HEK293 (cell line): ENCODE results near the gene FHIT.

Experiments used
- CTCF ChIA-PET: fragments of 350-600 bp; formaldehyde crosslinking; extraction: SDS; loops from one replicate; lab custom pipeline; 2021; ENCODE audit warnings: antibody characterized with exemption; lab: Yijun Ruan, JAX
- POLR2A ChIA-PET: fragments of 300-600 bp; formaldehyde crosslinking; extraction: SDS; loops from one replicate; lab custom pipeline; 2020; ENCODE audit warnings: antibody characterized with exemption, inconsistent platforms; lab: Yijun Ruan, JAX
- H3K27ac ChIP-seq: fragments of 200-500 bp; sonication (Bioruptor generic); 2 replicates; pipeline ENCODE4 v1.5.1; 2014; ENCODE audit warnings: low read depth, low read length, control low read depth, inconsistent platforms; ENCODE audit errors: extremely low read depth
- H3K36me3 ChIP-seq, 2 experiments: fragments of 200-500 bp in 1 of 2; sonication (Bioruptor generic) in 1 of 2; 1 replicate in 1 of 2; 2 replicates in 1 of 2; pipeline ENCODE4 v1.5.1; 2014 to 2017; ENCODE audit warnings: inconsistent platforms in 2 of 2, low read length in 2 of 2; ENCODE audit not compliant: control insufficient read depth in 2 of 2, insufficient read depth in 1 of 2
- H3K4me1 ChIP-seq: fragments of 200-500 bp; sonication (Bioruptor generic); 2 replicates; pipeline ENCODE4 v1.5.1; 2014; ENCODE audit warnings: mild to moderate bottlenecking, low read length, inconsistent platforms; ENCODE audit not compliant: control insufficient read depth, insufficient read depth
- H3K4me3 ChIP-seq: 2 replicates; pipeline ENCODE4 v1.5.1; 2011; ENCODE audit warnings: low read depth, mild to moderate bottlenecking, control low read depth, low read length, moderate library complexity
- H3K9me3 ChIP-seq: fragments of 200-500 bp; sonication (Bioruptor generic); 2 replicates; pipeline ENCODE4 v1.5.1; 2014; ENCODE audit warnings: low read depth, low read length, inconsistent platforms; ENCODE audit not compliant: control insufficient read depth, insufficient read depth
- GLI4 ChIP-seq: fragments of 450-650 bp; formaldehyde crosslinking; IDR thresholded peaks from 2 replicates; pipeline ENCODE4 v1.5.1; 2016; ENCODE audit warnings: missing biosample characterization, missing genetic modification characterization
- KLF9 ChIP-seq: fragments of 450-650 bp; formaldehyde crosslinking; IDR thresholded peaks from 2 replicates; pipeline ENCODE4 v1.5.1; 2016; ENCODE audit warnings: missing biosample characterization, missing genetic modification characterization, low read depth
- ZBTB20 ChIP-seq: fragments of 450-650 bp; formaldehyde crosslinking; IDR thresholded peaks from 2 replicates; pipeline ENCODE4 v1.5.1; 2016; ENCODE audit warnings: missing biosample characterization, missing genetic modification characterization
- ZBTB21 ChIP-seq: fragments of 450-650 bp; formaldehyde crosslinking; IDR thresholded peaks from 2 replicates; pipeline ENCODE4 v1.5.1; 2017; ENCODE audit warnings: missing biosample characterization, missing genetic modification characterization
- ZFHX2 ChIP-seq: fragments of 450-650 bp; formaldehyde crosslinking; conservative IDR thresholded peaks from 2 replicates; pipeline ENCODE4 v1.5.1; 2016; ENCODE audit warnings: missing biosample characterization, missing genetic modification characterization
- ZNF16 ChIP-seq: fragments of 450-650 bp; formaldehyde crosslinking; IDR thresholded peaks from 2 replicates; pipeline ENCODE4 v1.5.1; 2016; ENCODE audit warnings: low read depth, missing biosample characterization, missing genetic modification characterization
- ZNF292 ChIP-seq: fragments of 450-650 bp; formaldehyde crosslinking; IDR thresholded peaks from 2 replicates; pipeline ENCODE4 v1.5.1; 2016; ENCODE audit warnings: low read depth, missing biosample characterization, missing genetic modification characterization, borderline replicate concordance
- ZNF488 ChIP-seq: fragments of 450-650 bp; formaldehyde crosslinking; IDR thresholded peaks from 2 replicates; pipeline ENCODE4 v1.5.1; 2016; ENCODE audit warnings: missing biosample characterization, missing genetic modification characterization
- ZNF501 ChIP-seq: fragments of 450-650 bp; formaldehyde crosslinking; IDR thresholded peaks from 2 replicates; pipeline ENCODE4 v1.5.1; 2016; ENCODE audit warnings: missing biosample characterization, missing genetic modification characterization
- ZNF514 ChIP-seq: fragments of 450-650 bp; formaldehyde crosslinking; IDR thresholded peaks from 2 replicates; pipeline ENCODE4 v1.5.1; 2016; ENCODE audit warnings: missing biosample characterization, missing genetic modification characterization
- ZNF558 ChIP-seq: fragments of 450-650 bp; formaldehyde crosslinking; IDR thresholded peaks from 2 replicates; pipeline ENCODE4 v1.5.1; 2016; ENCODE audit warnings: missing biosample characterization, missing genetic modification characterization
- ZNF623 ChIP-seq: fragments of 450-650 bp; formaldehyde crosslinking; IDR thresholded peaks from 2 replicates; pipeline ENCODE4 v1.5.1; 2016; ENCODE audit warnings: missing biosample characterization, missing genetic modification characterization
- ZNF626 ChIP-seq: fragments of 450-650 bp; sonication (Bioruptor Pico); formaldehyde crosslinking; IDR thresholded peaks from 2 replicates; pipeline ENCODE4 v1.5.1; 2018; ENCODE audit warnings: missing biosample characterization, missing genetic modification characterization, inconsistent platforms
- ZNF692 ChIP-seq: fragments of 450-650 bp; formaldehyde crosslinking; IDR thresholded peaks from 2 replicates; pipeline ENCODE4 v1.5.1; 2016; ENCODE audit warnings: missing biosample characterization, missing genetic modification characterization
- ZNF785 ChIP-seq: fragments of 450-650 bp; formaldehyde crosslinking; IDR thresholded peaks from 2 replicates; pipeline ENCODE4 v1.5.1; 2016; ENCODE audit warnings: missing biosample characterization, missing genetic modification characterization
- TF ChIP-seq, protein P1 (sequence below): fragments of 450-650 bp; IDR thresholded peaks from 2 replicates; pipeline ENCODE4 v1.5.1; 2018; ENCODE audit warnings: missing biosample characterization, mild to moderate bottlenecking, missing genetic modification characterization
- TF ChIP-seq, protein P2 (sequence below): fragments of 450-650 bp; formaldehyde crosslinking; IDR thresholded peaks from 2 replicates; pipeline ENCODE4 v1.5.1; 2016; ENCODE audit warnings: missing biosample characterization, missing genetic modification characterization, borderline replicate concordance
- TF ChIP-seq, protein P3 (sequence below): fragments of 450-650 bp; formaldehyde crosslinking; IDR thresholded peaks from 2 replicates; pipeline ENCODE4 v1.5.1; 2016; ENCODE audit warnings: missing biosample characterization, missing genetic modification characterization
- TF ChIP-seq, protein P4 (sequence below): fragments of 450-650 bp; formaldehyde crosslinking; IDR thresholded peaks from 2 replicates; pipeline ENCODE4; 2016; ENCODE audit warnings: missing biosample characterization, missing genetic modification characterization

Gene FHIT

DNA sequence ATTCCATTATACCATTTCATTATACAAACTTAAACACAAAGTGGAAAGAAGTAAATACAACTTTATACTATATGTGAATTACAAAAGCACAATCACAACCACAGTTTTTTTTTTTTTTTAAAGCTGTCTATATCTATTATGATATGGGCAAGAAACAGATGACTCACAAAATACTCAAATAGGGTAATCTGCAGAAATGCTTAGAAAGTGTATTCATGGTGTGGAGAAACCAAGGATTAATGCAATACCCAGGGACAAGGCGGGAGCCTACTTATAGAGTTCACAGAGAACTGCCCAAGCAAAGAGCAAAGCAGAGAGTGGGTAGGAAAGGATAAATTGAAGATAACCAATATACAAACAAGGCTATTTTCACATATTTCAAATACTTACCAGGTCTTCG is 332.0 kb downstream of the FHIT start:
- ChIA-PET CTCF (interaction anchor here (0.6 kb wide), 1 partner anchor 75 kb away, joined by 3 read pairs; no protein-coding TSS in a partner anchor), POLR2A (no interaction called here)
- H3K4me1 ChIP-seq = no peaks in the 10 kb centered on the region
- TF ChIP-seq, protein P1, sequence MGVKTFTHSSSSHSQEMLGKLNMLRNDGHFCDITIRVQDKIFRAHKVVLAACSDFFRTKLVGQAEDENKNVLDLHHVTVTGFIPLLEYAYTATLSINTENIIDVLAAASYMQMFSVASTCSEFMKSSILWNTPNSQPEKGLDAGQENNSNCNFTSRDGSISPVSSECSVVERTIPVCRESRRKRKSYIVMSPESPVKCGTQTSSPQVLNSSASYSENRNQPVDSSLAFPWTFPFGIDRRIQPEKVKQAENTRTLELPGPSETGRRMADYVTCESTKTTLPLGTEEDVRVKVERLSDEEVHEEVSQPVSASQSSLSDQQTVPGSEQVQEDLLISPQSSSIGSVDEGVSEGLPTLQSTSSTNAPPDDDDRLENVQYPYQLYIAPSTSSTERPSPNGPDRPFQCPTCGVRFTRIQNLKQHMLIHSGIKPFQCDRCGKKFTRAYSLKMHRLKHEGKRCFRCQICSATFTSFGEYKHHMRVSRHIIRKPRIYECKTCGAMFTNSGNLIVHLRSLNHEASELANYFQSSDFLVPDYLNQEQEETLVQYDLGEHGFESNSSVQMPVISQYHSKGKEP = no peak
- TF ChIP-seq, protein P2, sequence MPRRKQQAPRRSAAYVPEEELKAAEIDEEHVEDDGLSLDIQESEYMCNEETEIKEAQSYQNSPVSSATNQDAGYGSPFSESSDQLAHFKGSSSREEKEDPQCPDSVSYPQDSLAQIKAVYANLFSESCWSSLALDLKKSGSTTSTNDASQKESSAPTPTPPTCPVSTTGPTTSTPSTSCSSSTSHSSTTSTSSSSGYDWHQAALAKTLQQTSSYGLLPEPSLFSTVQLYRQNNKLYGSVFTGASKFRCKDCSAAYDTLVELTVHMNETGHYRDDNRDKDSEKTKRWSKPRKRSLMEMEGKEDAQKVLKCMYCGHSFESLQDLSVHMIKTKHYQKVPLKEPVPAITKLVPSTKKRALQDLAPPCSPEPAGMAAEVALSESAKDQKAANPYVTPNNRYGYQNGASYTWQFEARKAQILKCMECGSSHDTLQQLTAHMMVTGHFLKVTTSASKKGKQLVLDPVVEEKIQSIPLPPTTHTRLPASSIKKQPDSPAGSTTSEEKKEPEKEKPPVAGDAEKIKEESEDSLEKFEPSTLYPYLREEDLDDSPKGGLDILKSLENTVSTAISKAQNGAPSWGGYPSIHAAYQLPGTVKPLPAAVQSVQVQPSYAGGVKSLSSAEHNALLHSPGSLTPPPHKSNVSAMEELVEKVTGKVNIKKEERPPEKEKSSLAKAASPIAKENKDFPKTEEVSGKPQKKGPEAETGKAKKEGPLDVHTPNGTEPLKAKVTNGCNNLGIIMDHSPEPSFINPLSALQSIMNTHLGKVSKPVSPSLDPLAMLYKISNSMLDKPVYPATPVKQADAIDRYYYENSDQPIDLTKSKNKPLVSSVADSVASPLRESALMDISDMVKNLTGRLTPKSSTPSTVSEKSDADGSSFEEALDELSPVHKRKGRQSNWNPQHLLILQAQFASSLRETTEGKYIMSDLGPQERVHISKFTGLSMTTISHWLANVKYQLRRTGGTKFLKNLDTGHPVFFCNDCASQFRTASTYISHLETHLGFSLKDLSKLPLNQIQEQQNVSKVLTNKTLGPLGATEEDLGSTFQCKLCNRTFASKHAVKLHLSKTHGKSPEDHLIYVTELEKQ (tag by site-specific recombination) = no peak
- TF ChIP-seq ZNF488 (tag by site-specific recombination) (no peak), GLI4 (tag by site-specific recombination) (no peak), ZNF558 (no peak), ZNF514 (tag by site-specific recombination) (no peak), ZNF785 (tag by site-specific recombination) (no peak), ZFHX2 (tag by site-specific recombination) (no peak)
- TF ChIP-seq, protein P3, sequence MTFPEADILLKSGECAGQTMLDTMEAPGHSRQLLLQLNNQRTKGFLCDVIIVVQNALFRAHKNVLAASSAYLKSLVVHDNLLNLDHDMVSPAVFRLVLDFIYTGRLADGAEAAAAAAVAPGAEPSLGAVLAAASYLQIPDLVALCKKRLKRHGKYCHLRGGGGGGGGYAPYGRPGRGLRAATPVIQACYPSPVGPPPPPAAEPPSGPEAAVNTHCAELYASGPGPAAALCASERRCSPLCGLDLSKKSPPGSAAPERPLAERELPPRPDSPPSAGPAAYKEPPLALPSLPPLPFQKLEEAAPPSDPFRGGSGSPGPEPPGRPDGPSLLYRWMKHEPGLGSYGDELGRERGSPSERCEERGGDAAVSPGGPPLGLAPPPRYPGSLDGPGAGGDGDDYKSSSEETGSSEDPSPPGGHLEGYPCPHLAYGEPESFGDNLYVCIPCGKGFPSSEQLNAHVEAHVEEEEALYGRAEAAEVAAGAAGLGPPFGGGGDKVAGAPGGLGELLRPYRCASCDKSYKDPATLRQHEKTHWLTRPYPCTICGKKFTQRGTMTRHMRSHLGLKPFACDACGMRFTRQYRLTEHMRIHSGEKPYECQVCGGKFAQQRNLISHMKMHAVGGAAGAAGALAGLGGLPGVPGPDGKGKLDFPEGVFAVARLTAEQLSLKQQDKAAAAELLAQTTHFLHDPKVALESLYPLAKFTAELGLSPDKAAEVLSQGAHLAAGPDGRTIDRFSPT = no peak
- no peak overlapping the region for H3K27ac ChIP-seq
- no peak overlapping the region for H3K4me3 ChIP-seq
- H3K36me3 ChIP-seq = no peaks in the 10 kb centered on the region
- H3K9me3 ChIP-seq = no peaks in the 10 kb centered on the region

DNA sequence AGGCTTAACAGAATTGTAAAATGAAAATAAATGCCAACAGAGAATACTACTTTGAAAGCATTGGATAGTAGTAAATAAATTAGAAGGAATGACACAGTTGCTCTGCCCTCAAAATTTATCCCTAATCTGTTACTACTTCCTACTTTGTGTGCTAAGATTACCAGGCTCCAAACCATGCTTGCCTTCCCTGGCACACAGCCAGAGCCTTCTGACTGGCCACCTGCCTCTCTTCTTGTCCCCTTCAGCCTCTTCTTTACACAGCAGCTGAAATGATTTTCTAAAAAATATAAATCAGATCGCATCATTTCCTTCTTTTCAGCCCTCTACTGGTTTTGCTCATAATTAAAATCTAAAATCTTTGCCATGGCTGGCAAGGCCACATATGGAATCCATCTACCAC is 334.1 kb downstream of the FHIT start:
- no peaks in the 10 kb centered on the region for H3K4me1 ChIP-seq
- H3K9me3 ChIP-seq = no peaks in the 10 kb centered on the region
- no peak overlapping the region for H3K4me3 ChIP-seq
- H3K36me3 ChIP-seq = no peaks in the 10 kb centered on the region
- TF ChIP-seq ZNF16 (tag by site-specific recombination) (no peak), ZNF501 (tag by site-specific recombination) (no peak)
- CTCF ChIA-PET = no interaction called here
- POLR2A ChIA-PET = no interaction called here
- H3K27ac ChIP-seq = no peak overlapping the region

GRCh38 chr3:60916546-60916945 is 334.7 kb downstream of the FHIT start:
- Histone ChIP-seq H3K9me3 (no peaks in the 10 kb centered on the region), H3K4me1 (no peaks in the 10 kb centered on the region)
- TF ChIP-seq ZNF626 (tag by site-specific recombination) = no peak
- TF ChIP-seq ZNF623 (tag by site-specific recombination) = no peak
- TF ChIP-seq ZNF292 (tag by site-specific recombination) = no peak
- TF ChIP-seq KLF9 (tag by site-specific recombination) = no peak
- TF ChIP-seq, protein P4, sequence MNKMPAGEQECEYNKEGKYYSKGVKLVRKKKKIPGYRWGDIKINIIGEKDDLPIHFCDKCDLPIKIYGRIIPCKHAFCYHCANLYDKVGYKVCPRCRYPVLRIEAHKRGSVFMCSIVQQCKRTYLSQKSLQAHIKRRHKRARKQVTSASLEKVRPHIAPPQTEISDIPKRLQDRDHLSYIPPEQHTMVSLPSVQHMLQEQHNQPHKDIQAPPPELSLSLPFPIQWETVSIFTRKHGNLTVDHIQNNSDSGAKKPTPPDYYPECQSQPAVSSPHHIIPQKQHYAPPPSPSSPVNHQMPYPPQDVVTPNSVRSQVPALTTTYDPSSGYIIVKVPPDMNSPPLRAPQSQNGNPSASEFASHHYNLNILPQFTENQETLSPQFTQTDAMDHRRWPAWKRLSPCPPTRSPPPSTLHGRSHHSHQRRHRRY (tag by site-specific recombination) = no peak
- no peak for TF ChIP-seq ZBTB20 (tag by site-specific recombination)
- TF ChIP-seq ZBTB21 (tag by site-specific recombination) = no peak
- TF ChIP-seq ZNF692 (tag by site-specific recombination) = no peak
- TF ChIP-seq ZNF785 (tag by site-specific recombination) = no peak
- TF ChIP-seq, all 188 proteins: peak for 0
- ChIA-PET CTCF (interaction anchor here (0.5 kb wide), 1 partner anchor 160 kb away, joined by 3 read pairs; no protein-coding TSS in a partner anchor), POLR2A (no interaction called here)
- Histone ChIP-seq H3K27ac (no peak overlapping the region), H3K36me3 (no peaks in the 10 kb centered on the region), H3K4me3 (no peak overlapping the region)
